Lower leg skin (tissue), 3 donors: ENCODE measurements around the gene VWDE.

Source experiments
- POLR2A ChIP-seq, 2 donors: fragments of 450-650 bp; IDR thresholded peaks; one replicate each; pipeline ENCODE4 v1.6.1; 2016 to 2017; ENCODE audit warnings: antibody characterized with exemption in 2 of 2, mild to moderate bottlenecking in 1 of 2, moderate library complexity in 1 of 2
- TF ChIP-seq, protein P1 (sequence below), 3 donors: fragments of 450-650 bp; IDR thresholded peaks; one replicate each; pipeline ENCODE4 v1.5.1; 2016; ENCODE audit warnings: antibody characterized with exemption in 3 of 3, mild to moderate bottlenecking in 3 of 3, moderate library complexity in 2 of 3

DNA sequence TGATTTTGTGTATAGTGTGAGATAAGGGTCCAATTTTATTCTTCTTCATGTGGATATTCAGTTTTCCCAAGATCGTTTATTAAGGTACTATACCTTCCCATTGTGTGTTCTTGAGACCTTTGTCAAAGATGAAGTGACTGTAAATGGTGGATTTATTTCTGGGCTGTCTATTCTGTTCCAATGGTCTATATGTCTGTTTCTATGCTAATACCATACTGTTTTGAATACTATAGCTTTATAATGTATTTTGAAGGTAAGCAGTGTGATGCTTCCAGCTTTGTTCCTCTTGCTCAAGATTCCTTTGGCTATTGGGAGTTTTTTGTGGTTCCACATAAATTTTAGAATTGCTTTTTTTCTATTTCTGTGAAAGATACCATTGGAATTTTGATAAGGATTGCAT is 8.7 kb upstream of the VWDE start:
- TF ChIP-seq, protein P1, sequence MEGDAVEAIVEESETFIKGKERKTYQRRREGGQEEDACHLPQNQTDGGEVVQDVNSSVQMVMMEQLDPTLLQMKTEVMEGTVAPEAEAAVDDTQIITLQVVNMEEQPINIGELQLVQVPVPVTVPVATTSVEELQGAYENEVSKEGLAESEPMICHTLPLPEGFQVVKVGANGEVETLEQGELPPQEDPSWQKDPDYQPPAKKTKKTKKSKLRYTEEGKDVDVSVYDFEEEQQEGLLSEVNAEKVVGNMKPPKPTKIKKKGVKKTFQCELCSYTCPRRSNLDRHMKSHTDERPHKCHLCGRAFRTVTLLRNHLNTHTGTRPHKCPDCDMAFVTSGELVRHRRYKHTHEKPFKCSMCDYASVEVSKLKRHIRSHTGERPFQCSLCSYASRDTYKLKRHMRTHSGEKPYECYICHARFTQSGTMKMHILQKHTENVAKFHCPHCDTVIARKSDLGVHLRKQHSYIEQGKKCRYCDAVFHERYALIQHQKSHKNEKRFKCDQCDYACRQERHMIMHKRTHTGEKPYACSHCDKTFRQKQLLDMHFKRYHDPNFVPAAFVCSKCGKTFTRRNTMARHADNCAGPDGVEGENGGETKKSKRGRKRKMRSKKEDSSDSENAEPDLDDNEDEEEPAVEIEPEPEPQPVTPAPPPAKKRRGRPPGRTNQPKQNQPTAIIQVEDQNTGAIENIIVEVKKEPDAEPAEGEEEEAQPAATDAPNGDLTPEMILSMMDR (IDR thresholded peaks at IDR 0.05): no peak
- TF ChIP-seq POLR2A (IDR thresholded peaks at IDR 0.05): no peak
